SK-N-SH treated with all-trans-retinoic acid at 6 μM for 48 hours (cell line): ENCODE measurements around the gene HPS1.

Experiments
- ATAC-seq: fragments of 200-7000 bp; cut with Tn5 transposase; 3 replicates; pipeline ENCODE4 v1.9.1; 2020; ENCODE audit warnings: mild to moderate bottlenecking, moderate library complexity
- ARNTL ChIP-seq: fragments of 450-650 bp; formaldehyde crosslinking; IDR thresholded peaks from 2 replicates; pipeline ENCODE4 v1.5.0; 2020; ENCODE audit warnings: low read depth, mild to moderate bottlenecking, moderate library complexity, borderline replicate concordance
- BACH2 ChIP-seq: fragments of 250-450 bp; sonication (Bioruptor Pico); IDR thresholded peaks from 2 replicates; pipeline ENCODE4 v1.9.0; 2021; ENCODE audit warnings: mild to moderate bottlenecking, borderline replicate concordance
- GLIS3 ChIP-seq: fragments of 250-450 bp; sonication (Bioruptor Pico); IDR thresholded peaks from 2 replicates; pipeline ENCODE4 v1.5.0; 2020; ENCODE audit warnings: mild to moderate bottlenecking, moderate library complexity
- ISL1 ChIP-seq: fragments of 250-450 bp; sonication (Bioruptor Pico); IDR thresholded peaks from 2 replicates; pipeline ENCODE4 v2.1.2; 2022; ENCODE audit warnings: mild to moderate bottlenecking, moderate library complexity
- OSR1 ChIP-seq: fragments of 250-450 bp; sonication (Bioruptor Pico); IDR thresholded peaks from 2 replicates; pipeline ENCODE4 v1.8.0; 2022; ENCODE audit warnings: moderate library complexity, mild to moderate bottlenecking, inconsistent platforms
- PPARA ChIP-seq: fragments of 250-450 bp; sonication (Bioruptor Pico); IDR thresholded peaks from 2 replicates; pipeline ENCODE4 v1.5.0; 2020; ENCODE audit warnings: mild to moderate bottlenecking, borderline replicate concordance
- RARB ChIP-seq: fragments of 250-450 bp; sonication (Bioruptor Pico); IDR thresholded peaks from 2 replicates; pipeline ENCODE4 v1.8.0; 2021; ENCODE audit warnings: mild to moderate bottlenecking, moderate library complexity
- TCF4 ChIP-seq: fragments of 250-450 bp; sonication (Bioruptor Pico); IDR thresholded peaks from 2 replicates; pipeline ENCODE4 v1.8.0; 2021; ENCODE audit warnings: mild to moderate bottlenecking, moderate library complexity, borderline replicate concordance
- TOX ChIP-seq: fragments of 250-450 bp; sonication (Bioruptor Pico); IDR thresholded peaks from 2 replicates; pipeline ENCODE4 v1.8.0; 2021; ENCODE audit warnings: mild to moderate bottlenecking, moderate library complexity, borderline replicate concordance
- ZC3H10 ChIP-seq: fragments of 250-450 bp; sonication (Bioruptor Pico); IDR thresholded peaks from 2 replicates; pipeline ENCODE4 v1.5.1; 2021; ENCODE audit warnings: mild to moderate bottlenecking, moderate library complexity
- ZFP3 ChIP-seq: fragments of 250-450 bp; sonication (Bioruptor Pico); IDR thresholded peaks from 2 replicates; pipeline ENCODE4 v1.5.0; 2020; ENCODE audit warnings: mild to moderate bottlenecking, moderate library complexity
- ZFP30 ChIP-seq: fragments of 450-650 bp; formaldehyde crosslinking; IDR thresholded peaks from 2 replicates; pipeline ENCODE4 v1.5.0; 2022; ENCODE audit warnings: mild to moderate bottlenecking, moderate library complexity
- ZNF565 ChIP-seq: fragments of 450-650 bp; formaldehyde crosslinking; conservative IDR thresholded peaks from 2 replicates; pipeline ENCODE4 v1.5.0; 2020; ENCODE audit warnings: low read depth, mild to moderate bottlenecking, moderate library complexity
- ZNF70 ChIP-seq: fragments of 450-650 bp; formaldehyde crosslinking; IDR thresholded peaks from 2 replicates; pipeline ENCODE4 v1.5.0; 2020; ENCODE audit warnings: mild to moderate bottlenecking, moderate library complexity
- ZNF8 ChIP-seq: fragments of 450-650 bp; formaldehyde crosslinking; IDR thresholded peaks from 2 replicates; pipeline ENCODE4 v1.5.0; 2020; ENCODE audit warnings: mild to moderate bottlenecking, moderate library complexity
- TF ChIP-seq, protein P1 (sequence below): fragments of 250-450 bp; sonication (Bioruptor Pico); IDR thresholded peaks from 2 replicates; pipeline ENCODE4 v1.8.0; 2020; ENCODE audit warnings: mild to moderate bottlenecking, moderate library complexity, borderline replicate concordance
- TF ChIP-seq, protein P2 (sequence below): fragments of 250-450 bp; sonication (Bioruptor Pico); IDR thresholded peaks from 2 replicates; pipeline ENCODE4 v1.5.1; 2020; ENCODE audit warnings: low read depth, mild to moderate bottlenecking, moderate library complexity
- TF ChIP-seq, protein P3 (sequence below): fragments of 250-450 bp; sonication (Bioruptor Pico); IDR thresholded peaks from 2 replicates; pipeline ENCODE4 v1.5.1; 2021; ENCODE audit warnings: mild to moderate bottlenecking, moderate library complexity
- TF ChIP-seq, protein P4 (sequence below): fragments of 250-450 bp; sonication (Bioruptor Pico); IDR thresholded peaks from 2 replicates; pipeline ENCODE4 v1.8.0; 2021; ENCODE audit warnings: low read depth, mild to moderate bottlenecking, moderate library complexity, borderline replicate concordance

The HPS1 gene

DNA sequence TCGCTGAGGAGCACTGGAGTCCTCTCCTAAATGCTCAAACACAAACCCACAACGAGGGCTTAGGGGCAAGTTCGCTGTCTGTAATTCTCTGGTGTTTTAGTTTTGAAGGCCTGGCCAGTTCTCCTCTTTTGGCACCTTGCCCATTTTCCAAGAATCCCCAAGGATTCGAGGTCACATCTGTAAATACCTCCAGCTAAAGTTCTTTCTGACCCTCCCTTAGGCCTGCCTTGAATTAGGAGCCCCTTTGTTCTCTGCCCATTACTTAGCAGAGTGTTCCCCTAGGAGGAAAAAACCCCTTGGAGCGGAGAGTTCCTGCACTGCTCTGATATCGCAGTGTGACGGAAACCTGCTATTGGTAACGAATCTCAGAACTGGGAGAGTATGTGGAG lies 31.0 kb downstream of the HPS1 start:
- TF ChIP-seq GLIS3 (no peak), ZNF565 (CRISPR knock-in tag) (no peak), ZNF70 (CRISPR knock-in tag) (no peak), RARB (CRISPR knock-in tag) (no peak), TCF4 (CRISPR knock-in tag) (no peak), BACH2 (no peak), ZFP3 (CRISPR knock-in tag) (no peak), ARNTL (CRISPR knock-in tag) (no peak), OSR1 (no peak), ISL1 (no peak), TOX (CRISPR knock-in tag) (no peak), PPARA (CRISPR knock-in tag) (no peak), ZNF8 (CRISPR knock-in tag) (no peak)
- TF ChIP-seq, protein P1, sequence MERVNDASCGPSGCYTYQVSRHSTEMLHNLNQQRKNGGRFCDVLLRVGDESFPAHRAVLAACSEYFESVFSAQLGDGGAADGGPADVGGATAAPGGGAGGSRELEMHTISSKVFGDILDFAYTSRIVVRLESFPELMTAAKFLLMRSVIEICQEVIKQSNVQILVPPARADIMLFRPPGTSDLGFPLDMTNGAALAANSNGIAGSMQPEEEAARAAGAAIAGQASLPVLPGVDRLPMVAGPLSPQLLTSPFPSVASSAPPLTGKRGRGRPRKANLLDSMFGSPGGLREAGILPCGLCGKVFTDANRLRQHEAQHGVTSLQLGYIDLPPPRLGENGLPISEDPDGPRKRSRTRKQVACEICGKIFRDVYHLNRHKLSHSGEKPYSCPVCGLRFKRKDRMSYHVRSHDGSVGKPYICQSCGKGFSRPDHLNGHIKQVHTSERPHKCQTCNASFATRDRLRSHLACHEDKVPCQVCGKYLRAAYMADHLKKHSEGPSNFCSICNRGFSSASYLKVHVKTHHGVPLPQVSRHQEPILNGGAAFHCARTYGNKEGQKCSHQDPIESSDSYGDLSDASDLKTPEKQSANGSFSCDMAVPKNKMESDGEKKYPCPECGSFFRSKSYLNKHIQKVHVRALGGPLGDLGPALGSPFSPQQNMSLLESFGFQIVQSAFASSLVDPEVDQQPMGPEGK (CRISPR knock-in tag), result no peak
- TF ChIP-seq, protein P2, sequence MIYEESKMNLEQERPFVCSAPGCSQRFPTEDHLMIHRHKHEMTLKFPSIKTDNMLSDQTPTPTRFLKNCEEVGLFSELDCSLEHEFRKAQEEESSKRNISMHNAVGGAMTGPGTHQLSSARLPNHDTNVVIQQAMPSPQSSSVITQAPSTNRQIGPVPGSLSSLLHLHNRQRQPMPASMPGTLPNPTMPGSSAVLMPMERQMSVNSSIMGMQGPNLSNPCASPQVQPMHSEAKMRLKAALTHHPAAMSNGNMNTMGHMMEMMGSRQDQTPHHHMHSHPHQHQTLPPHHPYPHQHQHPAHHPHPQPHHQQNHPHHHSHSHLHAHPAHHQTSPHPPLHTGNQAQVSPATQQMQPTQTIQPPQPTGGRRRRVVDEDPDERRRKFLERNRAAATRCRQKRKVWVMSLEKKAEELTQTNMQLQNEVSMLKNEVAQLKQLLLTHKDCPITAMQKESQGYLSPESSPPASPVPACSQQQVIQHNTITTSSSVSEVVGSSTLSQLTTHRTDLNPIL (CRISPR knock-in tag), result no peak
- TF ChIP-seq, protein P3, sequence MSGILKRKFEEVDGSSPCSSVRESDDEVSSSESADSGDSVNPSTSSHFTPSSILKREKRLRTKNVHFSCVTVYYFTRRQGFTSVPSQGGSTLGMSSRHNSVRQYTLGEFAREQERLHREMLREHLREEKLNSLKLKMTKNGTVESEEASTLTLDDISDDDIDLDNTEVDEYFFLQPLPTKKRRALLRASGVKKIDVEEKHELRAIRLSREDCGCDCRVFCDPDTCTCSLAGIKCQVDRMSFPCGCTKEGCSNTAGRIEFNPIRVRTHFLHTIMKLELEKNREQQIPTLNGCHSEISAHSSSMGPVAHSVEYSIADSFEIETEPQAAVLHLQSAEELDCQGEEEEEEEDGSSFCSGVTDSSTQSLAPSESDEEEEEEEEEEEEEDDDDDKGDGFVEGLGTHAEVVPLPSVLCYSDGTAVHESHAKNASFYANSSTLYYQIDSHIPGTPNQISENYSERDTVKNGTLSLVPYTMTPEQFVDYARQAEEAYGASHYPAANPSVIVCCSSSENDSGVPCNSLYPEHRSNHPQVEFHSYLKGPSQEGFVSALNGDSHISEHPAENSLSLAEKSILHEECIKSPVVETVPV (CRISPR knock-in tag), result no peak
- TF ChIP-seq, protein P4, sequence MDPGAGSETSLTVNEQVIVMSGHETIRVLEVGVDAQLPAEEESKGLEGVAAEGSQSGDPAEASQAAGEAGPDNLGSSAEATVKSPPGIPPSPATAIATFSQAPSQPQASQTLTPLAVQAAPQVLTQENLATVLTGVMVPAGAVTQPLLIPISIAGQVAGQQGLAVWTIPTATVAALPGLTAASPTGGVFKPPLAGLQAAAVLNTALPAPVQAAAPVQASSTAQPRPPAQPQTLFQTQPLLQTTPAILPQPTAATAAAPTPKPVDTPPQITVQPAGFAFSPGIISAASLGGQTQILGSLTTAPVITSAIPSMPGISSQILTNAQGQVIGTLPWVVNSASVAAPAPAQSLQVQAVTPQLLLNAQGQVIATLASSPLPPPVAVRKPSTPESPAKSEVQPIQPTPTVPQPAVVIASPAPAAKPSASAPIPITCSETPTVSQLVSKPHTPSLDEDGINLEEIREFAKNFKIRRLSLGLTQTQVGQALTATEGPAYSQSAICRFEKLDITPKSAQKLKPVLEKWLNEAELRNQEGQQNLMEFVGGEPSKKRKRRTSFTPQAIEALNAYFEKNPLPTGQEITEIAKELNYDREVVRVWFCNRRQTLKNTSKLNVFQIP (CRISPR knock-in tag), result no peak
- ATAC-seq, result no peak

DNA sequence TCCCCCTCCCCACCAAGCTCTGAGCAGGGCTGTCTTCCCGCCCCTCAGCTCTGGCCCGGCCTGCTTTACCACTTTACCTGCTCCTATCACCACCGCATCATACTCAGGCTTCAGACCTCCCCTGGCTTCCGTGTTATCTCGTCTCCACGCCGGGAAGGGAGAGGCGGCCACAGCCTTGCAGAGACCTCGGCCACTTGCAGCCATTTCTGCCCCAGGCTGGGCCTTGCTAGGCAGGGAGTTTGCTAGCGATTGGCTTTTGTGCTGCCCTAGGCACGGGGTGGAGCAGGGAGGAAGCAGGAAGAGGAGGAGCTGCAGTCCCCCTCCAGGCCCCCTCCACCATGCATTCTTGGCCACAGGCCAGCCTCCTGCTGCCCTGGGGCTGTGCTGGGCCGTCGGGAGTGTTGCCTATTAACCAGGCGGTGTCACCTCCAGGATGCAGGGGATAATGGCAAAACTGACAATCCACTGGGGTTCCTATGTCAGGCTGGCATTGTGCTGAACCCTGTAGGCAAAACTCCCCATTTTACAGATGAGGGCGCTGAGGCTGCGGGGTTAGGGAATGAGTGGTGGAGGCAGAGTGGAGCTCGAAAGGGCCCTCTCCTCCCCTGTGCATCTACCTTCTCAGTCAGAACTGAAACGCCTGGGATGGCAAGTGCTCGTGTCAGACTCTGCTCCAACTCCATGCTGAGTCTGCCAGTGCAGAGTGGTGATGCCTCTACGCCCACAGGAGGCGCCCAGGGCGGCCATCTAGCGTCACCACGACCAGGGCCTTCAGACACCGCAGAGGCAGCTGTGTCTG lies 31.6 kb downstream of the HPS1 start, which contains the start of gene PYROXD2:
PYROXD2 (minus strand) TSS at position 251 of the 799 bp plus-strand sequence; CDS start at position 204, 47 bp downstream.
- ATAC-seq, result peak; percentile 98
- TF ChIP-seq ZNF70 (CRISPR knock-in tag), result no peak
- no peak for TF ChIP-seq ZFP30 (CRISPR knock-in tag)
- no peak for TF ChIP-seq RARB (CRISPR knock-in tag)
- no peak for TF ChIP-seq TOX (CRISPR knock-in tag)
- TF ChIP-seq ARNTL (CRISPR knock-in tag), result no peak

DNA sequence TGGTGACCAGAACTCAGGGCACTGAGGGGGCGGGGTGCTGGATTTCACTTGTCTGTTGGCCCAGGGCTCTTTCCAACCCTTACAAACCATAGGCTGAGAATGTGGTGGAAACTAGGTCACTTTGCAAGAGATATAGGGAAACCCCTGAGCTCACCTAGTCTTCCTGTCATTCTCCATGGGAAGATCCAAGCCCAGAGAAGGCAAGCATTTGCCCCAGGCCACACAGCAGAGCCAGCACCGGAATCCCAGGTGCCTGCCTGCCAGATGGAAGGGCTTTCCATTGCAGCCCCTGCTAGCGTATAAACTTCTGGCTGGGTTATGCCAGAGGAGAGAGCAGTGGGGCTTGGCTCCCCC lies 32.2 kb downstream of the HPS1 start:
- no peak for ATAC-seq

More for the DNA sequence above, 32.2 kb downstream of the HPS1 start:
- TF ChIP-seq, protein P2 (CRISPR knock-in tag), result no peak
- TF ChIP-seq BACH2, result no peak
- TF ChIP-seq OSR1, result no peak
- TF ChIP-seq TCF4 (CRISPR knock-in tag), result no peak
- TF ChIP-seq GLIS3, result no peak; the same call in 1 of the 2 replicates
- TF ChIP-seq ZC3H10 (CRISPR knock-in tag), result no peak
- no peak for TF ChIP-seq PPARA (CRISPR knock-in tag)
